ENCODE results near the gene KPNA6. TPM values are rescaled to one million over a fixed set of nuclear protein-coding genes. Genes with fewer than 3 reads are reported as not detected.

Gene KPNA6
- total RNA-seq (2021), result 114 TPM in 2 replicates
- long read RNA-seq, full-length matches to known transcripts, result 167 of 238 reads
- long read RNA-seq, partial matches to known transcripts, result 14 of 238 reads
- long read RNA-seq, other reads (novel, unspliced or antisense), result 57 of 238 reads

- H2BK5ac ChIP-seq (ENCODE audit: insufficient read length, low read length), result no peak within 1 kb of the TSS
- H3K18ac ChIP-seq (ENCODE audit: insufficient read length, low read depth, low read length), result peak within 1 kb of the TSS; percentile 40
- peak within 1 kb of the TSS; percentile 48 for H3K14ac ChIP-seq (ENCODE audit: insufficient read depth, low read length)
- H3K27ac Mint-ChIP-seq, result peak within 1 kb of the TSS; percentile 98 to 99 (median 98)
- no peak within 1 kb of the TSS for H3K4ac ChIP-seq (ENCODE audit: low read depth, low read length)
- peak within 1 kb of the TSS; percentile 46 for H3K27ac ChIP-seq (ENCODE audit: insufficient read length, low read depth, low read length)
- H3K79me2 ChIP-seq (ENCODE audit: insufficient read depth, low read length), result peaks cover 17% of the 10 kb centered on the region
- no peaks in the 10 kb centered on the region for H3K27me3 ChIP-seq (ENCODE audit: insufficient read depth, low read length)
- H3K4me2 ChIP-seq (ENCODE audit: insufficient read depth, insufficient read length, low read length), result peak within 1 kb of the TSS; percentile 79
- H3K23ac ChIP-seq (ENCODE audit: insufficient read length, low read depth, low read length), result no peak within 1 kb of the TSS
- H3K9me3 ChIP-seq (ENCODE audit: control insufficient read depth, low read depth, low read length), result no peaks in the 10 kb centered on the region
- DNase-seq, result peak; percentile 91
- H2BK120ac ChIP-seq (ENCODE audit: low read depth, low read length, poor library complexity, severe bottlenecking), result no peak within 1 kb of the TSS
- H2BK15ac ChIP-seq (ENCODE audit: low read depth, low read length), result no peak within 1 kb of the TSS
- no peaks in the 10 kb centered on the region for H4K20me1 ChIP-seq (ENCODE audit: control insufficient read depth, insufficient read depth, insufficient read length)
- no peak within 1 kb of the TSS for H2BK20ac ChIP-seq (ENCODE audit: low read depth, low read length, poor library complexity, severe bottlenecking)
- peaks cover 12 to 15% of the 10 kb centered on the region in 2 experiments for H3K4me1 Mint-ChIP-seq
- no peak within 1 kb of the TSS for H4K8ac ChIP-seq (replicated peaks; ENCODE audit: insufficient read length, low read depth, low read length)
- H3K27me3 Mint-ChIP-seq (ENCODE audit: low read depth), result no peaks in the 10 kb centered on the region
- H3K4me1 ChIP-seq (ENCODE audit: insufficient read depth, low read length), result no peaks in the 10 kb centered on the region
- no CpG with 5 or more reads among the region's 45 CpGs for whole genome bisulfite sequencing (ENCODE audit: extremely low coverage, insufficient read length, low lambda C conversion rate)
- no peak within 1 kb of the TSS for H3T11ph ChIP-seq (ENCODE audit: low read length)
- peaks cover 7% of the 10 kb centered on the region for H3K79me1 ChIP-seq (ENCODE audit: insufficient read depth, low read depth, low read length, poor library complexity, severe bottlenecking)
- no peak within 1 kb of the TSS for H4K5ac ChIP-seq (ENCODE audit: insufficient read length, low read depth, low read length)
- H2AFZ ChIP-seq (ENCODE audit: low read length), result no peak within 1 kb of the TSS
- no peak for TF ChIP-seq CTCF (conservative IDR thresholded peaks at IDR 0.05)
- H3K56ac ChIP-seq (ENCODE audit: insufficient read length, low read depth, low read length), result no peak within 1 kb of the TSS
- H3K23me2 ChIP-seq (ENCODE audit: insufficient read length, low read depth, low read length, poor library complexity, severe bottlenecking), result no peaks in the 10 kb centered on the region
- peak within 1 kb of the TSS; percentile 74 for H3K9ac ChIP-seq (ENCODE audit: extremely low read depth, insufficient read length, low read length)
- no peak within 1 kb of the TSS for H2BK12ac ChIP-seq (ENCODE audit: insufficient read length, low read depth, low read length)
- no peaks in the 10 kb centered on the region; a peak in 1 of 5 replicates for H3K9me3 Mint-ChIP-seq
- H3K36me3 Mint-ChIP-seq (ENCODE audit: insufficient read depth in 1 of 3, low read depth in 3 of 3), result peaks cover 0 to 7% (median 4%) of the 10 kb centered on the region in 3 experiments; a peak in 5 of 7 replicates
- H4K91ac ChIP-seq (ENCODE audit: insufficient read length, low read depth, low read length), result no peak within 1 kb of the TSS
- H3K4me3 Mint-ChIP-seq, result peak within 1 kb of the TSS; percentile 99
- no peak within 1 kb of the TSS for H2AK5ac ChIP-seq (ENCODE audit: insufficient read length, low read length)
Measured at GRCh38 chr1:32107742-32108661, at the start of gene KPNA6. Gene KPNA6, plus strand, starts transcription at chr1:32108056. Its CDS starts 75 bp downstream, at chr1:32108131.

All from H9 (cell line).